BE2C (cell line): ENCODE results near the gene DCDC2C.

Source experiments
- DNase-seq: peaks from one replicate; pipeline ENCODE4 v3.0.0-alpha.2; 2020
- H3K27me3 ChIP-seq: fragments of 250-450 bp; sonication (Bioruptor Pico); 2 replicates; pipeline ENCODE4 v1.5.1; 2020; ENCODE audit warnings: mild to moderate bottlenecking
- H3K36me3 ChIP-seq: fragments of 250-450 bp; sonication (Bioruptor Pico); 2 replicates; pipeline ENCODE4 v1.5.1; 2020; ENCODE audit warnings: mild to moderate bottlenecking
- H3K4me1 ChIP-seq: fragments of 250-450 bp; sonication (Bioruptor Pico); 2 replicates; pipeline ENCODE4 v1.5.1; 2020
- H3K4me3 ChIP-seq: 2 replicates; pipeline ENCODE4 v1.5.1; 2011; ENCODE audit warnings: low read depth, low read length
- H3K9me3 ChIP-seq: fragments of 250-450 bp; sonication (Bioruptor Pico); 2 replicates; pipeline ENCODE4 v1.5.1; 2020
- TF ChIP-seq, protein P1 (sequence below): IDR thresholded peaks from 2 replicates; pipeline ENCODE4 v1.5.1; 2012; ENCODE audit warnings: mild to moderate bottlenecking, low read depth, low read length

DCDC2C gene

DNA sequence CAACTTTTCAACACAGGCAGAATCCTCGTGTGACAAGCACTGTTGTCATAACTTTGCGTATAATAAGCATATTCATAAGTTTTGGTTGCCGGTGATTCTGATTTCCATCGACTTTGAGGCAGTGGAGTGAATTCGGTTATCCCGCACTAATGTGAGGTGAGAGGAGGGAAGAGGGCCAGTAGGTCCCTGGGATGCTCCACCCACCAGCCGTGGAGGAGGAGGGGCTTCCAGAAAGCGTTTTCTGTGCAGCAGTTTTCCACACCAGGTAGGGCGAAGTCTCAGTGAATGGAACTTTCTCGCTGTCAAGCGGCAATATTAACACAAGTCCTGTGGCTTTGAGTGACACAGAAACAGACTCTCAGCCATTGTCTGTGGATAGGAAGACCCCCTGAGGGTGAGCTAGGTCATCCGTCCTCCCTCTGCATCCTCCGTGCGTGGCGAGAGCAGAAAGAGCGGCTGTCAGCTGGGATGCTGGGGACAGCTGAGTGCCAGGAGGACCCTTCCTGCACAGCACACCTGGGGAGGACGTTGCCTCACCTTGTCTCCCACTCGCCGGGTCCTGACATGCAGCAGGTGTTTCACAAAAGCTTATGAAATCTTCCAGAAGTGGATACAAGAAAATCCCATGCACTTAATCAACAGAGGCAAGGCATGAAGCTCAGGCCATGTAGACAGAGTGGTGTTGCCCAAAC is 67.5 kb downstream of the DCDC2C start:
- no peak overlapping the region for H3K4me3 ChIP-seq
- DNase-seq: no peak
- TF ChIP-seq, protein P1, sequence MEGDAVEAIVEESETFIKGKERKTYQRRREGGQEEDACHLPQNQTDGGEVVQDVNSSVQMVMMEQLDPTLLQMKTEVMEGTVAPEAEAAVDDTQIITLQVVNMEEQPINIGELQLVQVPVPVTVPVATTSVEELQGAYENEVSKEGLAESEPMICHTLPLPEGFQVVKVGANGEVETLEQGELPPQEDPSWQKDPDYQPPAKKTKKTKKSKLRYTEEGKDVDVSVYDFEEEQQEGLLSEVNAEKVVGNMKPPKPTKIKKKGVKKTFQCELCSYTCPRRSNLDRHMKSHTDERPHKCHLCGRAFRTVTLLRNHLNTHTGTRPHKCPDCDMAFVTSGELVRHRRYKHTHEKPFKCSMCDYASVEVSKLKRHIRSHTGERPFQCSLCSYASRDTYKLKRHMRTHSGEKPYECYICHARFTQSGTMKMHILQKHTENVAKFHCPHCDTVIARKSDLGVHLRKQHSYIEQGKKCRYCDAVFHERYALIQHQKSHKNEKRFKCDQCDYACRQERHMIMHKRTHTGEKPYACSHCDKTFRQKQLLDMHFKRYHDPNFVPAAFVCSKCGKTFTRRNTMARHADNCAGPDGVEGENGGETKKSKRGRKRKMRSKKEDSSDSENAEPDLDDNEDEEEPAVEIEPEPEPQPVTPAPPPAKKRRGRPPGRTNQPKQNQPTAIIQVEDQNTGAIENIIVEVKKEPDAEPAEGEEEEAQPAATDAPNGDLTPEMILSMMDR: no peak
- H3K36me3 ChIP-seq: no peaks in the 10 kb centered on the region
- no peaks in the 10 kb centered on the region for H3K4me1 ChIP-seq
- H3K27me3 ChIP-seq: peaks cover 56% of the 10 kb centered on the region
- H3K9me3 ChIP-seq: no peaks in the 10 kb centered on the region

- H3K4me3 ChIP-seq: no peak overlapping the region
- peaks cover 57% of the 10 kb centered on the region for H3K27me3 ChIP-seq
- H3K36me3 ChIP-seq: no peaks in the 10 kb centered on the region
- DNase-seq: no peak
- TF ChIP-seq, protein P1: no peak
- no peaks in the 10 kb centered on the region for H3K4me1 ChIP-seq
- H3K9me3 ChIP-seq: no peaks in the 10 kb centered on the region
Observed at GRCh38 chr2:3771576-3771975, 68.2 kb downstream of the DCDC2C start.

GRCh38 chr2:3774336-3774735 is 71.0 kb downstream of the DCDC2C start:
- TF ChIP-seq, protein P1: no peak
- Histone ChIP-seq H3K4me1 (no peaks in the 10 kb centered on the region), H3K9me3 (no peaks in the 10 kb centered on the region), H3K27me3 (peaks cover 61% of the 10 kb centered on the region), H3K36me3 (no peaks in the 10 kb centered on the region), H3K4me3 (no peak overlapping the region)
- no peak for DNase-seq

- Histone ChIP-seq H3K4me1 (no peaks in the 10 kb centered on the region), H3K36me3 (no peaks in the 10 kb centered on the region), H3K4me3 (no peak overlapping the region), H3K27me3 (peaks cover 58% of the 10 kb centered on the region), H3K9me3 (no peaks in the 10 kb centered on the region)
- DNase-seq: no peak
- TF ChIP-seq, protein P1: no peak
Observed at GRCh38 chr2:3776311-3776710, 72.9 kb downstream of the DCDC2C start.

GRCh38 chr2:3777966-3778365 is 74.6 kb downstream of the DCDC2C start:
- no peaks in the 10 kb centered on the region for H3K4me1 ChIP-seq
- H3K9me3 ChIP-seq: no peaks in the 10 kb centered on the region
- TF ChIP-seq, protein P1: no peak
- DNase-seq: no peak
- no peaks in the 10 kb centered on the region for H3K36me3 ChIP-seq
- no peak overlapping the region for H3K4me3 ChIP-seq
- peaks cover 48% of the 10 kb centered on the region for H3K27me3 ChIP-seq

- Histone ChIP-seq H3K36me3 (no peaks in the 10 kb centered on the region), H3K27me3 (peaks cover 46% of the 10 kb centered on the region), H3K4me3 (no peak overlapping the region), H3K9me3 (no peaks in the 10 kb centered on the region), H3K4me1 (no peaks in the 10 kb centered on the region)
- TF ChIP-seq, protein P1: no peak
- no peak for DNase-seq
Observed at GRCh38 chr2:3778851-3779495, 75.6 kb downstream of the DCDC2C start.
